Measurements from ENCODE around the gene INPP5D. TPM values are rescaled to one million over a fixed set of nuclear protein-coding genes. Genes with fewer than 3 reads are reported as not detected.
A peak's percentile ranks its signal among the peaks of the same experiment; 100 is the strongest.

The INPP5D gene
- total RNA-seq, 2 donors from 2014 or later, result 64.8 to 69.3 TPM

DNA sequence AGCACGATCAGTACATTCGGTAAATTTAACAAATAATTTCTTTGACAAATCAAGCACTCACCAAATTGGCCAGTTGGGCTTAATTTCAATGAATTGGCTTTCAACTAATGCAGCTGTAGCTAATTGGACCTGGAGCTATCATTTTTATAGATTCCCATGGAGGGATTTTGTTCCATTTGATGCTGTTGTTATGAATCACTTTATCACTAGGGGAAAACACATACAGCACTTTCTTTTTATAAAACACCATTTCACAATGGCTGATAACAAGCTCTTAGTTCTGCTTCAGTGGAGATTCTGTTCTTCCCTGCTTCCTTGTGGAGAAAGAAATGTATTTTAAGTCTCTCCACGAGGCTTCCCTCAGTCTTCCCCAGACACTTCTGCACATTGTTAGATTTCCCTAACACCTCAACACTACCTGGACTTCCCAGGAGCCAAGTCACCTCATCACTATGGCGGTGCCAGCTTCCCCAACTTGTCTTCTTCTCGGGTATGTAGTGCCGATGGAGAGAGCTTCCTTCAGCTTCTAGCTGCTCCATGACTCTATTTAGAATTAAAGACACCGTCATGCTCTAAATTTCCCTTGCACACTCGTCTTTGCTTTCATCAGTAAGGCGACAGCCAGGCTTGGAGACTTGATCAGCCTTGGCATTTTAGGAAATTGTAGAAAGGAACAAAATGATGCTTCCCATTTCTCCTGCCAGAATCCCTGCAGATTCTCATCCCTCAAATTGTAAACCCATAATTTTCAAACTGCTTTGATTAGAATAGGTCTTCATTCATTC lies 72.0 kb downstream of the INPP5D start:
- Mint-ChIP-seq H3K4me1 (ENCODE audit: low read depth) (peaks cover 12% of the 10 kb centered on the region), H3K27ac (peak overlapping the region; percentile 16), H3K27me3 (ENCODE audit: low read depth) (no peaks in the 10 kb centered on the region)

DNA sequence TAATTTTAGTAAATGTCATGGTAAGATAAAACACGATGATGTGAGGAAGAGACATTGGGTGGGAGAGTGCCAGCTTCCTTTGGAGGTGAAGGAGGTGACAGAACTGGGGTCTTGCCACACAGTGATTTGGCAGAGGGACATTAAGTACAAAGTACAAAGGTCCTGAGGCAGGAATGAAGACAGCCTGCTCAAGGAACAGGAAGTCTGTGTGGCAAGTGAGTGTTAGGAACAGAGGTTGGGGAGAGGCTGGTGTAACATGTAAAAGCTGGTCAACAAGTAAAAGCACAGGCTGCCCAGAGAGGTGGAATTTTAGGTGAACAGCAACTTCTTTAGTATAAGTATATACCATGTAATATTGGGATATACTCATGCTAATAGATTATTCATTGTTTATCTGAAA lies 73.1 kb downstream of the INPP5D start:
- no peak for ATAC-seq (replicated peaks in 1 of 2)

More for the DNA sequence above, 72.0 kb downstream of the INPP5D start:
- Mint-ChIP-seq H3K9me3 (peaks cover 3 to 4% of the 10 kb centered on the region in 2 donors), H3K36me3 (ENCODE audit: insufficient read depth in 2 of 2) (peaks cover 22 to 43% of the 10 kb centered on the region in 2 donors), H3K4me3 (no peak overlapping the region)
- ATAC-seq (replicated peaks in 1 of 2) (no peak), DNase-seq (no peak)

DNA sequence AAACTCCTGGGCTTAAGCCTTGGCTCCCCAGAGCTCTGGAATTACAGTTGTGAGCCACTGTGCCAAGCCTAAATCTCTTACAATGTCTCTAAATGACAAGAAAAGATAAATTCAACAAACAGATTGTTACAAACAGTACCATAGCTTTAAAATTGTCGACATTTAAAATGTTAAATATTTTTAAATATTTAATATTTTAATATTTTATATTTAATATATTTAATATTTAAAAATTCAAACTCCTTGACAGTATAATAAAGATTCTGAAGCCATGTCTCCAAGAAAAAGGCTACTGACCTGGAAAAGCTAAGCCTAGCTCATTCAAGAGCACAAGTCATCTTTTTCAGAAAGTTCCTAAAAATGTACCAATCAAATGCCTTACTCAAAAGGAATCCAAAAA lies 75.3 kb downstream of the INPP5D start:
- H3K27me3 Mint-ChIP-seq (ENCODE audit: low read depth), result no peaks in the 10 kb centered on the region
- no peak for ATAC-seq (replicated peaks in 1 of 2)
- no peaks in the 10 kb centered on the region for H3K4me1 Mint-ChIP-seq (ENCODE audit: low read depth)
- DNase-seq, result no peak
- no peak overlapping the region for H3K27ac Mint-ChIP-seq
- H3K9me3 Mint-ChIP-seq, result peaks cover 3 to 4% of the 10 kb centered on the region in 2 donors
- H3K4me3 Mint-ChIP-seq, result no peak overlapping the region
- H3K36me3 Mint-ChIP-seq (ENCODE audit: insufficient read depth in 2 of 2), result peaks cover 21 to 40% of the 10 kb centered on the region in 2 donors

More for the DNA sequence above, 73.1 kb downstream of the INPP5D start:
- DNase-seq, result no peak
- H3K27me3 Mint-ChIP-seq (ENCODE audit: low read depth), result no peaks in the 10 kb centered on the region
- peaks cover 3 to 4% of the 10 kb centered on the region in 2 donors for H3K9me3 Mint-ChIP-seq
- H3K4me1 Mint-ChIP-seq (ENCODE audit: low read depth), result peaks cover 12% of the 10 kb centered on the region
- peaks cover 22 to 40% of the 10 kb centered on the region in 2 donors for H3K36me3 Mint-ChIP-seq (ENCODE audit: insufficient read depth in 2 of 2)
- H3K27ac Mint-ChIP-seq, result no peak overlapping the region
- H3K4me3 Mint-ChIP-seq, result no peak overlapping the region

GRCh38 chr2:233137040-233137439 lies 76.9 kb downstream of the INPP5D start:
- Mint-ChIP-seq H3K4me1 (ENCODE audit: low read depth) (peaks cover 10% of the 10 kb centered on the region), H3K4me3 (no peak overlapping the region), H3K27ac (peak overlapping the region; percentile 70), H3K27me3 (ENCODE audit: low read depth) (no peaks in the 10 kb centered on the region), H3K9me3 (peaks cover 3 to 4% of the 10 kb centered on the region in 2 donors), H3K36me3 (ENCODE audit: insufficient read depth in 2 of 2) (peaks cover 21 to 52% of the 10 kb centered on the region in 2 donors)
- DNase-seq, result no peak
- ATAC-seq (replicated peaks in 1 of 2), result no peak

GRCh38 chr2:233140077-233140585 lies 80.0 kb downstream of the INPP5D start:
- Mint-ChIP-seq H3K9me3 (peaks cover 0 to 9% of the 10 kb centered on the region in 2 donors), H3K27me3 (ENCODE audit: low read depth) (no peaks in the 10 kb centered on the region), H3K27ac (no peak overlapping the region), H3K36me3 (ENCODE audit: insufficient read depth in 2 of 2) (peaks cover 20 to 43% of the 10 kb centered on the region in 2 donors), H3K4me1 (ENCODE audit: low read depth) (peaks cover 22% of the 10 kb centered on the region), H3K4me3 (no peak overlapping the region)
- ATAC-seq (replicated peaks in 1 of 2) (no peak), DNase-seq (no peak)

DNA sequence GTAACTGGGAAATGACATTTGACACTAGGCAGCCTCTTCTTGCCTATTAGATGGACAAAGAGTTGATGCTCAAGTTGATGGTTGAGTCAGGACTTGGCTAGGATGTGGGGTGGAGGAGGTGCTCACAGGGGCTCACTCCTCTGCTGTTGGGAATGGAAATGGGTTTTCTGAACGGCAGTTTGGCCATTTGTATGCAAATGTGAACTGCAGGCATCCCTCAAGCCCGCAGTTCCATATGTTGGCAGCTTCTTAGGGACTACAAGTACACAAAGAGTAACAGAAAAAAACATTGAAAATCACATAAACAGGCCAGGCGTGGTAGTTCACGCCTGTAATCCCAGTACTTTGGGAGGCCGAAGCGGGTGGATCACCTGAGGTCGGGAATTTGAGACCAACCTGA lies 80.8 kb downstream of the INPP5D start:
- Mint-ChIP-seq H3K27ac (peak overlapping the region; percentile 81), H3K4me3 (no peak overlapping the region), H3K9me3 (peaks cover 0 to 9% of the 10 kb centered on the region in 2 donors), H3K4me1 (ENCODE audit: low read depth) (peaks cover 22% of the 10 kb centered on the region), H3K27me3 (ENCODE audit: low read depth) (no peaks in the 10 kb centered on the region), H3K36me3 (ENCODE audit: insufficient read depth in 2 of 2) (peaks cover 18 to 41% of the 10 kb centered on the region in 2 donors)
- DNase-seq, result no peak
- ATAC-seq (replicated peaks in 1 of 2), result no peak

DNA sequence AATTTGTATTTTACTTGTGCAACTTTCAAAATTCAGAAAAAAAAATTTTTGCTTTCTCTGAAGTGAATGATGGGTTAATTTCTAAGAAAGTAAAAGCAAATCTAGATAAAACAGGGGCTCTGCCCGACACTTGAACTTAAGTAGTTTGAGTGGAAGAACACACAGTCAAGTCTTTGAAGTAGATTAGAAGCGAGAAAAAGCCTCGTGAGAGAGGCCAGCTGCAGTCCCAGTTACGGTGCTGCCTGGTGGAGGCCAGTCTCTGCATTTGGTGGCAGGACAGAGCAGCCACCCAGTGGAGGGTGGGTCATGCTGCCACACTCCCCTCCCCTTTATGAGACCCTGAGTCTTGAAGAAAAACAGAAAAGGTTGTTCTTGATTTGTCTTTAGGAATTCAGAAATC lies 81.8 kb downstream of the INPP5D start:
- Mint-ChIP-seq H3K27me3 (ENCODE audit: low read depth) (no peaks in the 10 kb centered on the region), H3K27ac (peak overlapping the region; percentile 81), H3K4me1 (ENCODE audit: low read depth) (peaks cover 22% of the 10 kb centered on the region), H3K4me3 (peak overlapping the region in 1 of 2 donors; percentile 61), H3K36me3 (ENCODE audit: insufficient read depth in 2 of 2) (peaks cover 16 to 33% of the 10 kb centered on the region in 2 donors), H3K9me3 (peaks cover 0 to 9% of the 10 kb centered on the region in 2 donors)
- ATAC-seq (replicated peaks in 1 of 2) (peak; percentile 14 to 20), DNase-seq (no peak)

DNA sequence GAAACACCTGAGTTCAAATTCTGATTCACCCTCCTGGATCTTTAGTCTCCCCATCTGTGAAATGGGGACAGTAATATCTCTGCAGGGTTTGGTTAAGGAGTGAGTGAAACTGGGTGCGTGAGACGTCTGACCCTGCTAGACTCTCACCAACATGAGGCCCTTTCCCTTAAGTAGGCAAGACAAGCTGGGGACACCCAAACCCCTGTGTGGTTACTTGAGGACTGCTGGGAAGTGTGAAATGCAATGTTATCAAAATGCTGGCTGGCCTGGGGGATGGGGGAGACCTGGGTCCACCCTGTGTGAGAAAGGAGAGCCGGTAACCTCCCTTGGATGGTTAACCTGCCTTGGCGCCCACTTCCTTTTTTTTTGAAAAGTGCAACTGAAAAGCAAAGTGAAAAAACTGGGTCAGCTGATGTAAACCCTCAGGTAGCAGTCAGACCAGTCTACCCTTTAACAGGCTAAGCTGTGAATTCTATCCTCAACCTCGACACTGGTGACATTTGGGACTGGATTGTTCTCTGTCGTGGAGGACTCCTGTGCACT lies 82.3 kb downstream of the INPP5D start:
- H3K27ac Mint-ChIP-seq, result peak overlapping the region; percentile 81
- H3K9me3 Mint-ChIP-seq, result peaks cover 0 to 9% of the 10 kb centered on the region in 2 donors
- ATAC-seq (replicated peaks in 1 of 2), result peak; percentile 76 to 89
- no peaks in the 10 kb centered on the region for H3K27me3 Mint-ChIP-seq (ENCODE audit: low read depth)
- peaks cover 16 to 33% of the 10 kb centered on the region in 2 donors for H3K36me3 Mint-ChIP-seq (ENCODE audit: insufficient read depth in 2 of 2)
- H3K4me3 Mint-ChIP-seq, result peak overlapping the region in 1 of 2 donors; percentile 61
- peak; percentile 33 to 58 for DNase-seq
- peaks cover 22% of the 10 kb centered on the region for H3K4me1 Mint-ChIP-seq (ENCODE audit: low read depth)

DNA sequence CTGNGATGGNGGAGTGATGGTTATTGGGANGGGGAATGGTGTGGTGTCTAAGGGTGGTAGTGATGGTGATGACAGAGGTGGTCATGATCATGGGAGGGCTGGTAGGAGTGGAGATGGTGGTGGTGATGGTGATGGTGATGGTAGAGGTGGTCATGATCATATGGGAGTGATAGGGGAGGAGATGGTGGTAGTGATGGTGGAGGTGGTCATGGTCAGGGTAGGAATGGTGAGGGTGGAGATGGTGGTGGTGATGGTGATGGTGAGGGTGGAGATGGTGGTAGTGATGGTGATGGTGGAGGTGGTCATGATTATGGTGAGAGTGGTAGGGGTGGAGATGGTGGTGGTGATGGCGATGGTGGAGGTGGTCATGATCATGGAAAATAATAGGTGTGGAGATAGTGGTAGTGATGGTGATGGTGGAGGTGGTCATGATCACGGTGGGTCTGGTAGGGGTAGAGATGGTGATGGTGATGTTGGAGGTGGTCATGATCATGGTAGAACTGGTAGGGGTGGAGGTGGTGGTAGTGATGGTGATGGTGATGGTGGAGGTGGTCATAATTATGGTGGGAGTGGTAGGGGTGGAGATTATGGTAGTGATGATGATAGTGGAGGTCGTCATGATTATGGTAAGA lies 83.7 kb downstream of the INPP5D start:
- H3K36me3 Mint-ChIP-seq (ENCODE audit: insufficient read depth in 2 of 2), result peaks cover 18 to 40% of the 10 kb centered on the region in 2 donors
- no peak for DNase-seq
- no peaks in the 10 kb centered on the region for H3K27me3 Mint-ChIP-seq (ENCODE audit: low read depth)
- no peak for ATAC-seq (replicated peaks in 1 of 2)
- H3K9me3 Mint-ChIP-seq, result peaks cover 0 to 9% of the 10 kb centered on the region in 2 donors
- peaks cover 22% of the 10 kb centered on the region for H3K4me1 Mint-ChIP-seq (ENCODE audit: low read depth)
- H3K4me3 Mint-ChIP-seq, result no peak overlapping the region
- peak overlapping the region; percentile 15 for H3K27ac Mint-ChIP-seq

- peaks cover 0 to 9% of the 10 kb centered on the region in 2 donors for H3K9me3 Mint-ChIP-seq
- no peak overlapping the region for H3K4me3 Mint-ChIP-seq
- H3K36me3 Mint-ChIP-seq (ENCODE audit: insufficient read depth in 2 of 2), result peaks cover 23 to 46% of the 10 kb centered on the region in 2 donors
- DNase-seq (no peak), ATAC-seq (replicated peaks in 1 of 2) (no peak)
- peaks cover 22% of the 10 kb centered on the region for H3K4me1 Mint-ChIP-seq (ENCODE audit: low read depth)
- H3K27ac Mint-ChIP-seq, result no peak overlapping the region
- H3K27me3 Mint-ChIP-seq (ENCODE audit: low read depth), result no peaks in the 10 kb centered on the region
Measured at GRCh38 chr2:233145726-233146125, 85.6 kb downstream of the INPP5D start.

DNA sequence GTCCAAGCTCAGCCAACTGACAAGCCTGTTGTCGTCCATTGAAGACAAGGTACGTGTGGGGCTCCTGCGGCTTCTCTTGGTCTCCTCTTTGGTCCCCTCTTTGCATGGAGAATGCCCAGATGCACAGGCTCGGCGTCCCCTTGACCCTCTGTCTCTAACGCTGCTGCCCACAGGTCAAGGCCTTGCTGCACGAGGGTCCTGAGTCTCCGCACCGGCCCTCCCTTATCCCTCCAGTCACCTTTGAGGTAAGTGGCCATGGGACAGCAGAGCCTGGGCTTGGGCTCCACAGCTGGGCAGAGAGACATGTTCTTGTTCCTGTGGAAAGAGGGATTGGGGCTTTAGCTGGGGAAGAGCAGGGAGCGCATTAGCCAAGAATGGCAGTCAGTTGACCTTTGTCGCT lies 86.1 kb downstream of the INPP5D start:
- H3K36me3 Mint-ChIP-seq (ENCODE audit: insufficient read depth in 2 of 2), result peaks cover 23 to 44% of the 10 kb centered on the region in 2 donors
- DNase-seq (no peak), ATAC-seq (replicated peaks in 1 of 2) (no peak)
- no peak overlapping the region for H3K4me3 Mint-ChIP-seq
- peaks cover 0 to 9% of the 10 kb centered on the region in 2 donors for H3K9me3 Mint-ChIP-seq
- peak overlapping the region; percentile 35 for H3K27ac Mint-ChIP-seq
- no peaks in the 10 kb centered on the region for H3K27me3 Mint-ChIP-seq (ENCODE audit: low read depth)
- peaks cover 20% of the 10 kb centered on the region for H3K4me1 Mint-ChIP-seq (ENCODE audit: low read depth)

DNA sequence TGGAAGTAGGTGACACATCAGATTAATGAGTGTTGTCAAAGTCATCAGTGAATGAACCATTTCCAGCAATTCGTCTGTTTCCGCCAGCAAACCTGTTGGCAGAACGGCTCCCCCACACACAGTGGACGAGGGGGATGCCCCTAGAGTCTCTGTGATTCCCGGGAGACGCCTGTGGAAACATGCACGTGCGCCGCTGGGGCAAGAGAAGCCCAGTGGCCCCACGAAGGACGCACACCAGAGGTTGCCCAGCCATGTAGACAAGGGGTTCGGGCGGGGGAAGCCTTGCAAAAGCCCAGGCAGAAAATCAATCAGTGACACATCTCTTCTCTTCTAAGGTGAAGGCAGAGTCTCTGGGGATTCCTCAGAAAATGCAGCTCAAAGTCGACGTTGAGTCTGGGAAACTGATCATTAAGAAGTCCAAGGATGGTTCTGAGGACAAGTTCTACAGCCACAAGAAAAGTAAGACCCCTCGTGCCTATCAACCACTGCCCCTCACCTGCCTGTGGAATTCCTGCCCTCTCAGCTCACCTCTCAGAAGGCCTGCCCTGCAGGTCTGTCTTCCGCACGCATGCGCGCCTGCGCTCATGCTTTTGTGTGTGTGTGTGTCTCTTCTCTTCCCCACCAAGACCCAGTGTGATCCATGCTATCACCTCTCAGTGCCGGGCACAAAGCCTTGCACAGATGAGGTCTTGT lies 87.1 kb downstream of the INPP5D start:
- Mint-ChIP-seq H3K4me1 (ENCODE audit: low read depth) (peaks cover 9% of the 10 kb centered on the region), H3K27ac (no peak overlapping the region), H3K4me3 (no peak overlapping the region), H3K36me3 (ENCODE audit: insufficient read depth in 2 of 2) (peaks cover 23 to 37% of the 10 kb centered on the region in 2 donors), H3K9me3 (peaks cover 0 to 9% of the 10 kb centered on the region in 2 donors), H3K27me3 (ENCODE audit: low read depth) (no peaks in the 10 kb centered on the region)
- DNase-seq (no peak), ATAC-seq (replicated peaks in 1 of 2) (no peak)
